Large intestine (tissue), 3 donors: ENCODE data around the gene CEBPZ. TPM values are rescaled to one million over a fixed set of nuclear protein-coding genes. Genes with fewer than 3 reads are reported as not detected.
"Not testable (repeated sequence)": the region's sequence is repeated elsewhere in the genome, so short reads cannot be mapped to it uniquely, and the experiment has no call there.

ENCODE experiments used
- DNase-seq, 2 donors: peaks; one replicate each; pipeline versions ENCODE4 v3.0.0 to v3.0.0-alpha.2; 2013
- H3K27ac ChIP-seq: one replicate; pipeline ENCODE4 v1.5.1; 2013; ENCODE audit warnings: low read length
- H3K27me3 ChIP-seq: 2 replicates; pipeline ENCODE4 v1.6.1; 2013; ENCODE audit warnings: low read length; ENCODE audit not compliant: control insufficient read depth, insufficient read depth
- H3K36me3 ChIP-seq: 2 replicates; pipeline ENCODE4 v1.6.1; 2013; ENCODE audit warnings: low read length; ENCODE audit not compliant: control insufficient read depth, insufficient read depth
- H3K4me1 ChIP-seq: one replicate; pipeline ENCODE4 v1.6.1; 2013; ENCODE audit warnings: low read length; ENCODE audit not compliant: control insufficient read depth, insufficient read depth
- H3K4me3 ChIP-seq: one replicate; pipeline ENCODE4 v1.5.1; 2013; ENCODE audit warnings: low read length
- H3K9me3 ChIP-seq: one replicate; pipeline ENCODE4 v1.6.1; 2013; ENCODE audit warnings: mild to moderate bottlenecking, low read depth, low read length, moderate library complexity; ENCODE audit not compliant: control insufficient read depth
- WGBS: methylation state at CpG from one replicate; pipeline ENCODE4 v1.1.5; 2013; ENCODE audit warnings: low lambda C conversion rate; ENCODE audit not compliant: insufficient coverage; 5-methylcytosine and 5-hydroxymethylcytosine counted together
- polyA plus RNA-seq: library from polyadenylated mRNA; unstranded; fragments of 120-200 nt; gene quantifications from one replicate; pipeline ENCODE4 v1.2.1, GENCODE V29; 2013

CEBPZ gene
- polyA plus RNA-seq, 1 donor = 49.3 TPM

- no peaks in the 10 kb centered on the region for H3K4me1 ChIP-seq
- no peak overlapping the region for H3K4me3 ChIP-seq
- 100% methylated on average over 1 of the region's 5 CpGs for WGBS
- H3K27me3 ChIP-seq = no peaks in the 10 kb centered on the region
- DNase-seq = no peak
- H3K36me3 ChIP-seq = peaks cover 55% of the 10 kb centered on the region
- H3K27ac ChIP-seq = no peak overlapping the region
- H3K9me3 ChIP-seq = no peaks in the 10 kb centered on the region
Observed at GRCh38 chr2:37250869-37251740, 19.7 kb upstream of the CEBPZ start.

GRCh38 chr2:37246205-37246604, 14.8 kb upstream of the CEBPZ start:
- DNase-seq = no peak
- Histone ChIP-seq H3K27me3 (no peaks in the 10 kb centered on the region), H3K9me3 (no peaks in the 10 kb centered on the region), H3K4me1 (no peaks in the 10 kb centered on the region), H3K4me3 (no peak overlapping the region), H3K36me3 (peaks cover 61% of the 10 kb centered on the region), H3K27ac (no peak overlapping the region)

GRCh38 chr2:37244755-37245154, 13.4 kb upstream of the CEBPZ start:
- H3K27me3 ChIP-seq = no peaks in the 10 kb centered on the region
- DNase-seq = no peak
- no peak overlapping the region for H3K27ac ChIP-seq
- H3K9me3 ChIP-seq = no peaks in the 10 kb centered on the region
- no peak overlapping the region for H3K4me3 ChIP-seq
- no peaks in the 10 kb centered on the region for H3K4me1 ChIP-seq
- H3K36me3 ChIP-seq = peaks cover 61% of the 10 kb centered on the region
- no CpG with 5 or more reads among the region's 3 CpGs for WGBS

GRCh38 chr2:37244017-37244416, 12.6 kb upstream of the CEBPZ start:
- no peak overlapping the region for H3K4me3 ChIP-seq
- H3K27ac ChIP-seq = no peak overlapping the region
- no peaks in the 10 kb centered on the region for H3K9me3 ChIP-seq
- peaks cover 60% of the 10 kb centered on the region for H3K36me3 ChIP-seq
- 100% methylated on average over 1 of the region's 4 CpGs for WGBS
- H3K27me3 ChIP-seq = no peaks in the 10 kb centered on the region
- DNase-seq = no peak
- H3K4me1 ChIP-seq = no peaks in the 10 kb centered on the region

GRCh38 chr2:37243435-37243834, 12.0 kb upstream of the CEBPZ start:
- H3K9me3 ChIP-seq = no peaks in the 10 kb centered on the region
- H3K27ac ChIP-seq = no peak overlapping the region
- DNase-seq = no peak
- WGBS = 83% methylated on average over 3 of the region's 4 CpGs
- no peaks in the 10 kb centered on the region for H3K4me1 ChIP-seq
- H3K27me3 ChIP-seq = no peaks in the 10 kb centered on the region
- H3K4me3 ChIP-seq = no peak overlapping the region
- peaks cover 62% of the 10 kb centered on the region for H3K36me3 ChIP-seq

GRCh38 chr2:37232131-37232933, 936 bp upstream of the CEBPZ start:
- no peaks in the 10 kb centered on the region for H3K9me3 ChIP-seq
- peak overlapping the region; percentile 85 for H3K4me3 ChIP-seq
- no peaks in the 10 kb centered on the region for H3K27me3 ChIP-seq
- WGBS = no CpG with 5 or more reads among the region's 18 CpGs
- DNase-seq = peak; percentile 10 to 58
- peak overlapping the region; percentile 85 for H3K27ac ChIP-seq
- H3K4me1 ChIP-seq = peaks cover 17% of the 10 kb centered on the region
- peaks cover 15% of the 10 kb centered on the region for H3K36me3 ChIP-seq

- Histone ChIP-seq H3K27ac (peak overlapping the region; percentile 85), H3K4me3 (peak overlapping the region; percentile 85), H3K4me1 (peaks cover 17% of the 10 kb centered on the region), H3K36me3 (peaks cover 23% of the 10 kb centered on the region), H3K27me3 (no peaks in the 10 kb centered on the region), H3K9me3 (no peaks in the 10 kb centered on the region)
- WGBS = no CpG with 5 or more reads among the region's 8 CpGs
- peak in 1 of 2 donors; percentile 7 for DNase-seq
Observed at GRCh38 chr2:37230581-37230980, 815 bp downstream of the CEBPZ start.

GRCh38 chr2:37228788-37229187, 2.6 kb downstream of the CEBPZ start:
- Histone ChIP-seq H3K4me3 (no peak overlapping the region), H3K36me3 (peaks cover 23% of the 10 kb centered on the region), H3K27me3 (no peaks in the 10 kb centered on the region), H3K27ac (no peak overlapping the region), H3K9me3 (no peaks in the 10 kb centered on the region), H3K4me1 (peaks cover 20% of the 10 kb centered on the region)
- WGBS = 100% methylated on average over 3 of the region's 3 CpGs
- DNase-seq = no peak

- DNase-seq = no peak
- 94% methylated on average over 2 of the region's 4 CpGs for WGBS
Observed at GRCh38 chr2:37226863-37227262, 4.5 kb downstream of the CEBPZ start.

GRCh38 chr2:37225129-37225528, 6.3 kb downstream of the CEBPZ start:
- WGBS = no CpG with 5 or more reads among the region's 2 CpGs
- H3K27ac ChIP-seq, H3K27me3 ChIP-seq, DNase-seq, H3K4me3 ChIP-seq, H3K9me3 ChIP-seq: not testable (repeated sequence)
- Histone ChIP-seq H3K36me3 (peaks cover 53% of the 10 kb centered on the region), H3K4me1 (peaks cover 11% of the 10 kb centered on the region)

More at GRCh38 chr2:37226863-37227262, 4.5 kb downstream of the CEBPZ start:
- Histone ChIP-seq H3K4me3 (no peak overlapping the region), H3K27me3 (no peaks in the 10 kb centered on the region), H3K36me3 (peaks cover 38% of the 10 kb centered on the region), H3K9me3 (no peaks in the 10 kb centered on the region), H3K27ac (no peak overlapping the region), H3K4me1 (peaks cover 11% of the 10 kb centered on the region)
